Stimulated activated CD4-positive, alpha-beta T cell treated with anti-CD3 and anti-CD28 coated beads, TNF-alpha, amount 100 ng/mL, for 1 hour (primary cell): ENCODE measurements around the gene BTF3L4.
"Not testable (repeated sequence)": the region's sequence is repeated elsewhere in the genome, so short reads cannot be mapped to it uniquely, and the experiment has no call there.

Experiments used
- DNase-seq, 3 donors: peaks; one replicate each; pipeline ENCODE4 v3.0.0-alpha.2; 2020; ENCODE audit warnings: low read depth in 3 of 3, low spot score in 1 of 3

The BTF3L4 gene

GRCh38 chr1:52056163-52056936 lies at the start of gene BTF3L4:
TSS of gene BTF3L4 (plus strand) at chr1:52056295. CDS start at chr1:52059848, 3,553 bp downstream.
- DNase-seq: peak; percentile 77 to 82 (median 82)

GRCh38 chr1:52007215-52008002 lies 48.7 kb upstream of the BTF3L4 start:
- no peak for DNase-seq

GRCh38 chr1:52008071-52008809 lies 47.9 kb upstream of the BTF3L4 start:
- no peak for DNase-seq

GRCh38 chr1:52022133-52022532 lies 34.0 kb upstream of the BTF3L4 start:
- DNase-seq: no peak

GRCh38 chr1:52026278-52026677 lies 29.8 kb upstream of the BTF3L4 start:
- DNase-seq: no peak

- DNase-seq: no peak
Measured at GRCh38 chr1:52028328-52028727, 27.8 kb upstream of the BTF3L4 start.

- not testable (repeated sequence) for DNase-seq
Measured at GRCh38 chr1:52028839-52029238, 27.3 kb upstream of the BTF3L4 start.

- no peak for DNase-seq
Measured at GRCh38 chr1:52032124-52032784, 23.8 kb upstream of the BTF3L4 start.

- DNase-seq: no peak
Measured at GRCh38 chr1:52032785-52033131, 23.3 kb upstream of the BTF3L4 start.

- DNase-seq: peak; percentile 62 to 70 (median 66)
Measured at GRCh38 chr1:52033190-52034049, 22.7 kb upstream of the BTF3L4 start, which contains the start of gene KTI12. TSS of gene KTI12 (minus strand) at chr1:52033810. CDS start at chr1:52033761, 49 bp downstream.

- no peak for DNase-seq
Measured at GRCh38 chr1:52034050-52034384, 22.1 kb upstream of the BTF3L4 start.

GRCh38 chr1:52037402-52037814 lies 18.7 kb upstream of the BTF3L4 start:
- no peak for DNase-seq

GRCh38 chr1:52037909-52038308 lies 18.2 kb upstream of the BTF3L4 start:
- no peak for DNase-seq

GRCh38 chr1:52041551-52042185 lies 14.4 kb upstream of the BTF3L4 start:
- DNase-seq: no peak

- DNase-seq: no peak
Measured at GRCh38 chr1:52045236-52045635, 10.9 kb upstream of the BTF3L4 start.

GRCh38 chr1:52045666-52046195 lies 10.4 kb upstream of the BTF3L4 start:
- DNase-seq: not testable (repeated sequence)

- not testable (repeated sequence) for DNase-seq
Measured at GRCh38 chr1:52049337-52049736, 6.8 kb upstream of the BTF3L4 start.

- DNase-seq: no peak
Measured at GRCh38 chr1:52053862-52054261, 2.2 kb upstream of the BTF3L4 start.

GRCh38 chr1:52054496-52055065 lies 1.5 kb upstream of the BTF3L4 start:
- DNase-seq: no peak
